ENCODE measurements around the gene PLPPR2. TPM values are rescaled to one million over a fixed set of nuclear protein-coding genes. Genes with fewer than 3 reads are reported as not detected.
"Not testable (repeated sequence)": the region's sequence is repeated elsewhere in the genome, so short reads cannot be mapped to it uniquely, and the experiment has no call there.

PLPPR2 gene
- polyA plus RNA-seq, 1 donor, result 12.7 TPM

- DNase-seq, result peak; percentile 93
These were observed 15.8 kb upstream of the PLPPR2 start, which contains the start of gene RAB3D for GRCh38 chr19:11339254-11340098. Gene RAB3D, minus strand, starts transcription at chr19:11339657. Its CDS starts 2,258 bp downstream, at chr19:11337399.

GRCh38 chr19:11340099-11340467 is 15.1 kb upstream of the PLPPR2 start:
- not testable (repeated sequence) for DNase-seq

- DNase-seq, result no peak
These were observed 12.8 kb upstream of the PLPPR2 start for GRCh38 chr19:11342429-11342828.

DNA sequence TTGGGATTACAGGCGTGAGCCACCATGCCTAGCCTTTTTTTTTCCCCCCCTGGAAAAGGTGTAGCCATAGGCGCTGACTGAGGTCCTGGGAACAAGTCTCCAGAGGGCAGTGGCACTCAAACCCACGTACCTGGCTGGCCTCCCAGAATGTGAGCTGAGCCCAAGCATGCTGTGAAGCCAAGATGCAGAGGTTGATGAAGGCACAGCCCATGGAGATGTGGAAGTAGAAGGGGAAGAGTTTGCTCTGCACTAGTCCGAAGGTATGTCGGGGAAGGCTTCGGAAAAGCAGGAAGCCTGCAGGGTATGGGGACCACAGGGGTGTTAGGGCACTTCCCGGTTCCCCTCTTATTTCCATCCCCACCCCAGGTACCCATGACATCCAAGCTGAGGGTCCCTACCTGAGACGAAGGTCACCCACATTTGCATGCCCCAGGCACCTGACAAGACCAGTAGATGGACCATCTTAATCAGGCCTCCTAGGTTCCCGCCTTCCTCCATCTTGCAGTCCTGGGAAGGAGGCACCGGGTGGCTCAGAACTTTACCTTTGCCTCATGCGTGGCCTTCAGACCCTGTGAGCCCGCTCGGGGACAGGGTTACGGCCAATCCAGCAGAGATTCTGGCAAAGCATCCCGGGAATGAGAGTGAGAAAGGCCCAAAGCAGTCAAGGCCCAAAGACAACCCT is 10.0 kb upstream of the PLPPR2 start:
- DNase-seq, result no peak

GRCh38 chr19:11346104-11346940 is 8.9 kb upstream of the PLPPR2 start, which contains the start of the genes CCDC159 and TMEM205:
Gene CCDC159, plus strand, starts transcription at chr19:11346519. Its CDS starts 88 bp downstream, at chr19:11346607.
Gene TMEM205, minus strand, starts transcription at chr19:11346268. Its CDS starts 649 bp downstream, at chr19:11345619.
- DNase-seq, result peak; percentile 94

DNA sequence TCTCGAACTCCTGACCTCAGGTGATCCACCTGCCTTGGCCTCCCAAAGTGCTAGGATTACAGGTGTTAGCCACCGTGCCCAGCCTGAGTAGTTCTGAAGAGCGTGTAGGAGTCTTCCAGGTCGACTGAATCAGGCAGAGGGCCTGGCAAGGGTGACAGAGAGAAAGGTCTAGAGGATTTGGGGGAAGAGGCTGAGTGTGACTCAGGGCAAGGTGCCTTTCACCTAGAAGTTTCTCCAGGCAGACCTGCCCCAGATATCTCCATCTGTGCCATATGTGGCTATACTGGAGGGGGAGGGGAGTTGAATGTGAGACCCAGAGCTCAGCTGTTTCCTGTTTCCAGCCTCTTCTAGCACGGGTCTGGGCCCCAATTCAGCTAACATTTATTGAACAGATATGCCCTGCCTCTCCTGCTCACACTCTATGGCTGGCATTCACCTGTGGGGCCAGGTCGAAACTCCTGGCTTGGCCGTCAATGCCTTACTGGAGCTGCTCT is 7.6 kb upstream of the PLPPR2 start:
- DNase-seq, result no peak

DNA sequence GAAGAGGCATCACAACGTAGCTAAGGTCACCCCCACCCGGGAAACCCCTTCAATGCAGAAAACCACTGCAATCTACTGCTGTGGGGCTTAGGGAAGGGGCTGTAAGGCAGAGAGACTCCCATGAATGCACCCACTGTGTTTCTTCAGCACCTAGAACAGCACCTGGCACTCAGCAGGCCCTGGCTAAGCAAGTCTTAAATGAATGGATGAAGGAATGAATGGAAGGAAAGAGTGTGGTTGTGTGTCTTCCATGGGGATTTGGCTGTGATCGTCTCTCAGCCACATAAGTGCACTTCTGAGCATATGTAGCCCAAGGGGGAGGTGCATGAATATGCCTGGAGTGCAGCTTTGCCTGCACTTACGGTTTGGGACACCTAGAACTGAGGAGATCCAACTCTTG is 6.1 kb upstream of the PLPPR2 start:
- no peak for DNase-seq

GRCh38 chr19:11354102-11354501 is 1.1 kb upstream of the PLPPR2 start:
- DNase-seq, result not testable (repeated sequence)

DNA sequence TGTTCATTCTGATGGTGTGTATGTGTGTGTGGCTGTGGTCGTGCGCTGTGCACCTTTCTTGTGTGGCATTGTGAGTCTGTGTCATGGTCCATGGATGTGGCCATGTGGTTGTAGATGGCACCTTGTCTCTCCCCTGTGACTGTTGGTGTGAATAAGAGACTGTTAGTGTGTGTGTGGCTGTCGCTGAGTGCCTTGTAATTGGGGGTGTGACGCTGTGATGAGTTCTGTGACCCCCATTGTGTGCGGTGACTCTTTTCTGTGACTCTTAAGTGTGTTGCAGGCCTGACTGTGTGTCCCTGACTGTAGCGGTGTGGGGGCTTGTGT is 804 bp downstream of the PLPPR2 start:
- DNase-seq, result no peak

DNA sequence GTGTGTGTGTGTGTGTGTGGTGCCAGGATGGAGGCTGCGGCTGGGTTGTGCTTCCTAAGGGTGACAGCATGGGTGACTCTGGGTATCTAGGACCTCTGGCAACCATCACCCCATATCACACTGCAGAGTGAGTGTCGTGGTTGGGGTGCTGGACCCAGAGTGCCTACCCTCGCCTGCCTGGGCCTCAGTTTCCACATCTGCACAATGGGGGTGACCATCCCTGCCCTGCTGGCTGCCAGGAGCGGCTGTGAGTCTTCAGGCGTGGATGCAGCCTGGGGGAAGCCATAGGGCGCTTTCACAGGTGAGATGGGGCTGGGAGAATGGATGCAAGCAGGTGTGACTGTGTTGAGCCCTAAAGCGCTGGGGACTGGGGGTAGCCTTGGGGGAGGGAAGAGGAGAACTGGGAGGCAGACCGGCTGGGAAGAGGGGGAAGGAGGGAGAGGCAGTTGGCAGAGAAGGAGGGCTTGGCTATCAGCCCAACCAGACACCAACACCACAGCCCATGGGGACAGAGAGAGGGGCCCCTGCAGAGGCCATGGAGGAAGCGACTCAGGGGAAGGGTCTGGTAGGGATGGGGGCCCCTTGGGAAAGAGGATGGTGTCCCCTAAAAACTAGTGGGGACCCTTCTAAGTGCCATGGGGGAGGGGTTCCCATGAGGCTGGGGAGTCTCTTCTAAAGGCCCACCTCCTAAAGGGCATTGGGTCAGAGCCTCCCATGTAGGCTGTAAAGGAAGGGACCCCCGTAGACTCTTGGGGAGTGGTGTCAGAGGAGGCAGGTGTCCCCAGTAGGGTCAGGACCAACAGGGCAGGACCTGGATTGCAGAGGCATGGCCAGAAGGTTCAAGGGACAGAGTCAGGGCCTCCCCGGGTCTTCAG is 1.7 kb downstream of the PLPPR2 start:
- DNase-seq, result no peak

- DNase-seq, result no peak
These were observed 4.2 kb downstream of the PLPPR2 start for GRCh38 chr19:11359421-11359820.

- DNase-seq, result no peak
These were observed 6.0 kb downstream of the PLPPR2 start for GRCh38 chr19:11361037-11361770.

- no peak for DNase-seq
These were observed 6.8 kb downstream of the PLPPR2 start for GRCh38 chr19:11361771-11362731.

- DNase-seq, result no peak
These were observed 8.6 kb downstream of the PLPPR2 start for GRCh38 chr19:11363881-11364280.

DNA sequence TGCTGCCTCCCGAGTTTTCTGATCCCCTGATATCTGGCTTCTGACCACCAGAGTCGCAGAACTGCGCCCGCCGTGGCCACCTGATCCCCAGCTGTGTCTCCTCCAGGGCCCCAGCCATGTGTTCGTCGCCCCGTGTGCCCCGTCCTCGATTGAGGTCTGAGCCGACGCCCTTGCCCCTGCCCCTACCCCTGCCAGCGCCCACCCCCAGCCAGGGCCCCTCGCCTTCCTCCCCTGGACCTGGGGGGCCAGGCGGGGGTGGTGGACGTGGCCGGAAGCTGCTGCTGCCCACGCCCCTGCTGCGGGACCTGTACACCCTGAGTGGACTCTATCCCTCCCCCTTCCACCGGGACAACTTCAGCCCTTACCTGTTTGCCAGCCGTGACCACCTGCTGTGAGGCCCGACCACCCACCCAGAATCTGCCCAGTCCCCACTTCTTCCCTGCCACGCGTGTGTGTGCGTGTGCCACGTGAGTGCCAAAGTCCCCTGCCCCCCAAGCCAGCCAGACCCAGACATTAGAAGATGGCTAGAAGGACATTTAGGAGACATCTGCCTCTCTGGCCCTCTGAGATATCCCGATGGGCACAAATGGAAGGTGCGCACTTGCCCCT is 9.2 kb downstream of the PLPPR2 start:
- no peak for DNase-seq

- DNase-seq, result no peak
These were observed 9.7 kb downstream of the PLPPR2 start for GRCh38 chr19:11364935-11365334.

- no peak for DNase-seq
These were observed 10.4 kb downstream of the PLPPR2 start for GRCh38 chr19:11365557-11366117.

GRCh38 chr19:11367528-11367927 is 12.3 kb downstream of the PLPPR2 start:
- DNase-seq, result no peak

DNA sequence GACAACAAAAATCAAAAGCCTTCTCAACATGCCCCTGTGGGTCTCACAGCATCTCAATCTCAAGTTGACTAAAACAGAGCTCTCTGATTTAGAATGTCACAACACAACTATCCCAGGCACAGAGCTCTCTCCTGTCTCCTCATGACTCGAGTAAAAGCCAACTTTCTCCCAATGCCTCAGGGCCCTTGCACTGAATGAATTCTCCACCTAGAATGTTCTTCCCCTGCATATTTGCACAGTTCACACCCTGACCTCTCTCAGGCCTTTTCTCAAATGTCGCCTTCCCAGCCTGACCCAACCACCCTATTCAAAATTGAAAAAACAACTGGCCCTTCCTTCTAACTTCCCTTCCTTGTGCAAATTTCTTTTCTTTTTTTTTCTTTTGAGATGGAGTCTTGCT is 15.5 kb downstream of the PLPPR2 start:
- no peak for DNase-seq

Measured in hindlimb muscle (tissue), 1 donor.